ENCODE measurements around the gene SPAG16. TPM values are rescaled to one million over a fixed set of nuclear protein-coding genes. Genes with fewer than 3 reads are reported as not detected.

SPAG16 gene
- total RNA-seq, 1 experiment from 2014 or later: 17.3 TPM

DNA sequence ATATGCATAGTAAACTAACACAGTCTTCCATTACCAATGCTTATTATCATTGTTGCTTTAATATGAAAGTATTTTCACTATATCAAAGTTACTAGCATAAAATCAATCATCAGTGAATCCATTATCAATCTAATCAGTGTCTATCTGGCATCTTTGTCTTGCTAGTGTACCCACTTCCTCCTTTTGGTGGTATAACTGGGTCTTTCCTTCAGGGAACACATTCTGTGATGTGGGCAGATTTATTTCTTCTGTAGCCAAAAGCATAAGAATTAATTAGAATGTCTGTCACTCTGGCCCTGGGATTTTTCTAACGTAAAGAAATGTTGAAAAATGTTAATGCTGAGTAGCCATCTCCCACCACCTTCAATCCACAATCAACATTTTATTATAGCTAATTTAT is 970.8 kb downstream of the SPAG16 start:
- no peak overlapping the region for H3K4ac ChIP-seq (ENCODE audit: low read depth, low read length)
- no peak overlapping the region for H3K27ac ChIP-seq (ENCODE audit: insufficient read length, low read depth, low read length)
- no peak overlapping the region for H3K9ac ChIP-seq (ENCODE audit: extremely low read depth, insufficient read length, low read length)
- H3K27me3 ChIP-seq (ENCODE audit: insufficient read depth, low read length): no peaks in the 10 kb centered on the region
- H2BK15ac ChIP-seq (ENCODE audit: low read depth, low read length): no peak overlapping the region
- H4K91ac ChIP-seq (ENCODE audit: insufficient read length, low read depth, low read length): no peak overlapping the region
- no peak overlapping the region for H2AFZ ChIP-seq (ENCODE audit: low read length)
- H3K27me3 Mint-ChIP-seq (ENCODE audit: low read depth): no peaks in the 10 kb centered on the region
- no peaks in the 10 kb centered on the region; the same call in 1 of the 2 replicates for H3K4me1 ChIP-seq (ENCODE audit: insufficient read depth, low read length)
- no peaks in the 10 kb centered on the region for H3K9me3 ChIP-seq (ENCODE audit: control insufficient read depth, low read depth, low read length)
- H3K23ac ChIP-seq (ENCODE audit: insufficient read length, low read depth, low read length): no peak overlapping the region
- WGBS (ENCODE audit: extremely low coverage, insufficient read length, low lambda C conversion rate): no CpG with 5 or more reads among the region's 1 CpG
- no peaks in the 10 kb centered on the region for H3K79me1 ChIP-seq (ENCODE audit: insufficient read depth, low read depth, low read length, poor library complexity, severe bottlenecking)
- H3K4me3 Mint-ChIP-seq: no peak overlapping the region
- no peak overlapping the region for H3K14ac ChIP-seq (ENCODE audit: insufficient read depth, low read length)
- peaks cover 0 to 2% of the 10 kb centered on the region in 2 experiments; a peak in 1 of 5 replicates for H3K9me3 Mint-ChIP-seq
- TF ChIP-seq, protein P1, sequence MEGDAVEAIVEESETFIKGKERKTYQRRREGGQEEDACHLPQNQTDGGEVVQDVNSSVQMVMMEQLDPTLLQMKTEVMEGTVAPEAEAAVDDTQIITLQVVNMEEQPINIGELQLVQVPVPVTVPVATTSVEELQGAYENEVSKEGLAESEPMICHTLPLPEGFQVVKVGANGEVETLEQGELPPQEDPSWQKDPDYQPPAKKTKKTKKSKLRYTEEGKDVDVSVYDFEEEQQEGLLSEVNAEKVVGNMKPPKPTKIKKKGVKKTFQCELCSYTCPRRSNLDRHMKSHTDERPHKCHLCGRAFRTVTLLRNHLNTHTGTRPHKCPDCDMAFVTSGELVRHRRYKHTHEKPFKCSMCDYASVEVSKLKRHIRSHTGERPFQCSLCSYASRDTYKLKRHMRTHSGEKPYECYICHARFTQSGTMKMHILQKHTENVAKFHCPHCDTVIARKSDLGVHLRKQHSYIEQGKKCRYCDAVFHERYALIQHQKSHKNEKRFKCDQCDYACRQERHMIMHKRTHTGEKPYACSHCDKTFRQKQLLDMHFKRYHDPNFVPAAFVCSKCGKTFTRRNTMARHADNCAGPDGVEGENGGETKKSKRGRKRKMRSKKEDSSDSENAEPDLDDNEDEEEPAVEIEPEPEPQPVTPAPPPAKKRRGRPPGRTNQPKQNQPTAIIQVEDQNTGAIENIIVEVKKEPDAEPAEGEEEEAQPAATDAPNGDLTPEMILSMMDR (conservative IDR thresholded peaks at IDR 0.05): no peak
- no peak overlapping the region for H2AK5ac ChIP-seq (ENCODE audit: insufficient read length, low read length)
- H4K20me1 ChIP-seq (ENCODE audit: control insufficient read depth, insufficient read depth, insufficient read length): no peaks in the 10 kb centered on the region
- no peak overlapping the region for H4K8ac ChIP-seq (replicated peaks; ENCODE audit: insufficient read length, low read depth, low read length)
- H2BK20ac ChIP-seq (ENCODE audit: low read depth, low read length, poor library complexity, severe bottlenecking): no peak overlapping the region
- no peaks in the 10 kb centered on the region for H3K36me3 Mint-ChIP-seq (ENCODE audit: insufficient read depth in 1 of 3, low read depth in 3 of 3)
- no peaks in the 10 kb centered on the region for H3K23me2 ChIP-seq (ENCODE audit: insufficient read length, low read depth, low read length, poor library complexity, severe bottlenecking)
- no peak overlapping the region for H2BK5ac ChIP-seq (ENCODE audit: insufficient read length, low read length)
- H3T11ph ChIP-seq (ENCODE audit: low read length): no peak overlapping the region
- no peak overlapping the region for H3K27ac Mint-ChIP-seq
- no peak overlapping the region for H3K56ac ChIP-seq (ENCODE audit: insufficient read length, low read depth, low read length)
- no peak overlapping the region for H2BK12ac ChIP-seq (ENCODE audit: insufficient read length, low read depth, low read length)
- no peak overlapping the region for H3K18ac ChIP-seq (ENCODE audit: insufficient read length, low read depth, low read length)
- no peak overlapping the region for H3K4me2 ChIP-seq (ENCODE audit: insufficient read depth, insufficient read length, low read length)
- no peak overlapping the region for H4K5ac ChIP-seq (ENCODE audit: insufficient read length, low read depth, low read length)
- no peak for DNase-seq
- H3K4me1 Mint-ChIP-seq: peaks cover 10% of the 10 kb centered on the region in 2 experiments
- no peak overlapping the region for H2BK120ac ChIP-seq (ENCODE audit: low read depth, low read length, poor library complexity, severe bottlenecking)
- no peaks in the 10 kb centered on the region for H3K79me2 ChIP-seq (ENCODE audit: insufficient read depth, low read length)

All from H9 (cell line).